Smooth muscle cell (in vitro differentiated cells): ENCODE measurements around the gene PDHX. TPM values are rescaled to one million over a fixed set of nuclear protein-coding genes. Genes with fewer than 3 reads are reported as not detected.

Experiments
- DNase-seq: peaks from one replicate; lab custom pipeline; 2025; ENCODE audit not compliant: unreplicated experiment; lab: John Stamatoyannopoulos, UW
- H2AFZ ChIP-seq: fragments of 200-600 bp; sonication (generic); 2 replicates; pipeline ENCODE4 v1.6.0; 2016; ENCODE audit warnings: antibody characterized with exemption, low read depth, mild to moderate bottlenecking
- H3F3A ChIP-seq: fragments of 200-600 bp; sonication (generic); 2 replicates; pipeline ENCODE4 v1.6.0; 2017; ENCODE audit warnings: antibody characterized with exemption, low read depth
- H3K27ac ChIP-seq: fragments of 200-600 bp; sonication (generic); 2 replicates; pipeline ENCODE4 v1.5.1; 2016; ENCODE audit warnings: low read depth, mild to moderate bottlenecking
- H3K27me3 ChIP-seq: fragments of 200-600 bp; sonication (generic); 2 replicates; pipeline ENCODE4 v1.6.1; 2016; ENCODE audit warnings: low read depth, mild to moderate bottlenecking
- H3K36me3 ChIP-seq: fragments of 200-600 bp; sonication (generic); 2 replicates; pipeline ENCODE4 v1.5.1; 2016; ENCODE audit warnings: low read depth
- H3K4me1 ChIP-seq: fragments of 200-600 bp; sonication (generic); 2 replicates; pipeline ENCODE4 v1.5.1; 2016; ENCODE audit warnings: low read depth
- H3K4me2 ChIP-seq: fragments of 200-600 bp; sonication (generic); 2 replicates; pipeline ENCODE4 v1.6.0; 2016; ENCODE audit warnings: mild to moderate bottlenecking
- H3K4me3 ChIP-seq: fragments of 200-600 bp; sonication (generic); 2 replicates; pipeline ENCODE4 v1.5.1; 2016; ENCODE audit warnings: mild to moderate bottlenecking
- H3K79me2 ChIP-seq: fragments of 200-600 bp; sonication (generic); 2 replicates; pipeline ENCODE4 v1.6.0; 2016; ENCODE audit warnings: low read depth, mild to moderate bottlenecking
- H3K9ac ChIP-seq: fragments of 200-600 bp; sonication (generic); 2 replicates; pipeline ENCODE4 v1.6.0; 2016; ENCODE audit warnings: low read depth
- H3K9me3 ChIP-seq: fragments of 200-600 bp; sonication (generic); replicated peaks from 2 replicates; pipeline ENCODE4 v1.5.1; 2016; ENCODE audit warnings: low read depth
- H4K20me1 ChIP-seq: fragments of 200-600 bp; sonication (generic); 2 replicates; pipeline ENCODE4 v1.6.0; 2016; ENCODE audit warnings: low read depth
- CTCF ChIP-seq: fragments of 200-600 bp; sonication (generic); IDR thresholded peaks from 2 replicates; pipeline ENCODE4 v1.5.1; 2017; ENCODE audit warnings: borderline replicate concordance, mild to moderate bottlenecking, antibody characterized with exemption; ENCODE audit not compliant: insufficient read depth, poor library complexity, severe bottlenecking
- WGBS: methylation state at CpG from one replicate; pipeline ENCODE4 v1.1.7; 2016; ENCODE audit warnings: low lambda C conversion rate; 5-methylcytosine and 5-hydroxymethylcytosine counted together
- polyA plus RNA-seq: library from polyadenylated mRNA; unstranded; fragments of >200 nt; fragmentation: Nextera tagmentation; extraction: Ambion mirVana; gene quantifications from 2 replicates; pipeline ENCODE4 v1.2.1, GENCODE V29; 2016
- total RNA-seq: library from RNA; depleted of rRNA; stranded (reverse); fragments of >200 nt; gene quantifications from 2 replicates; pipeline ENCODE4 v1.2.3, GENCODE V29; 2014

PDHX gene
- total and polyA plus RNA-seq, 2 experiments from 2014 or later, result 56.6 to 100 TPM

- H3K9ac ChIP-seq, result no peak overlapping the region
- H3K27ac ChIP-seq, result no peak overlapping the region
- peaks cover under 1% of the 10 kb centered on the region for H3K36me3 ChIP-seq
- H3F3A ChIP-seq, result no peaks in the 10 kb centered on the region
- TF ChIP-seq CTCF, result no peak
- H2AFZ ChIP-seq, result no peak overlapping the region
- no peak overlapping the region for H3K4me2 ChIP-seq
- peaks cover 9% of the 10 kb centered on the region for H4K20me1 ChIP-seq
- no peak for DNase-seq
- no peaks in the 10 kb centered on the region for H3K79me2 ChIP-seq
- peaks cover under 1% of the 10 kb centered on the region for H3K4me1 ChIP-seq
- H3K9me3 ChIP-seq, result no peaks in the 10 kb centered on the region
- H3K27me3 ChIP-seq, result no peaks in the 10 kb centered on the region
- H3K4me3 ChIP-seq, result no peak overlapping the region
These were observed 45.6 kb downstream of the PDHX start for GRCh38 chr11:34962034-34962433.

- no peak for DNase-seq
- Histone ChIP-seq H3K79me2 (no peaks in the 10 kb centered on the region), H3K9ac (no peak overlapping the region), H3F3A (no peaks in the 10 kb centered on the region), H3K27ac (no peak overlapping the region), H3K27me3 (no peaks in the 10 kb centered on the region), H3K9me3 (no peaks in the 10 kb centered on the region), H3K4me2 (no peak overlapping the region), H3K36me3 (peaks cover 9% of the 10 kb centered on the region), H3K4me1 (no peaks in the 10 kb centered on the region), H4K20me1 (peaks cover 9% of the 10 kb centered on the region), H3K4me3 (no peak overlapping the region), H2AFZ (no peak overlapping the region)
- TF ChIP-seq CTCF, result no peak
- WGBS, result 95% methylated on average over 5 of the region's 5 CpGs
These were observed 46.9 kb downstream of the PDHX start for GRCh38 chr11:34963351-34963750.

GRCh38 chr11:34964610-34965331 is 48.4 kb downstream of the PDHX start:
- no peaks in the 10 kb centered on the region for H3K4me1 ChIP-seq
- H3K4me2 ChIP-seq, result no peak overlapping the region
- no peak overlapping the region for H2AFZ ChIP-seq
- TF ChIP-seq CTCF, result no peak
- no peak overlapping the region for H3K4me3 ChIP-seq
- H3K9me3 ChIP-seq, result no peaks in the 10 kb centered on the region
- no peaks in the 10 kb centered on the region for H3F3A ChIP-seq
- peaks cover 9% of the 10 kb centered on the region for H3K36me3 ChIP-seq
- H3K79me2 ChIP-seq, result no peaks in the 10 kb centered on the region
- DNase-seq, result no peak
- H3K27me3 ChIP-seq, result no peaks in the 10 kb centered on the region
- peaks cover 9% of the 10 kb centered on the region for H4K20me1 ChIP-seq
- WGBS, result 80% methylated on average over 3 of the region's 3 CpGs
- H3K27ac ChIP-seq, result no peak overlapping the region
- no peak overlapping the region for H3K9ac ChIP-seq

- no peaks in the 10 kb centered on the region for H3K27me3 ChIP-seq
- no peak overlapping the region for H3K4me3 ChIP-seq
- H3K79me2 ChIP-seq, result peaks cover 1% of the 10 kb centered on the region
- H3F3A ChIP-seq, result no peaks in the 10 kb centered on the region
- no peak for DNase-seq
- H3K9me3 ChIP-seq, result no peaks in the 10 kb centered on the region
- H3K4me2 ChIP-seq, result no peak overlapping the region
- H4K20me1 ChIP-seq, result peaks cover under 1% of the 10 kb centered on the region
- no peak overlapping the region for H3K27ac ChIP-seq
- no peak overlapping the region for H3K9ac ChIP-seq
- no peak overlapping the region for H2AFZ ChIP-seq
- over 99% methylated on average over 4 of the region's 4 CpGs for WGBS
- peaks cover 6% of the 10 kb centered on the region for H3K4me1 ChIP-seq
- TF ChIP-seq CTCF, result no peak
- H3K36me3 ChIP-seq, result peaks cover 19% of the 10 kb centered on the region
These were observed 52.4 kb downstream of the PDHX start for GRCh38 chr11:34968862-34969261.
